HepG2 (cell line): ENCODE measurements around the gene TBKBP1. TPM values are rescaled to one million over a fixed set of nuclear protein-coding genes. Genes with fewer than 3 reads are reported as not detected.

ENCODE experiments used
- CHCHD3 ChIP-seq: sonication (generic); formaldehyde crosslinking; IDR thresholded peaks from 2 replicates; pipeline ENCODE4 v1.8.0; 2022; ENCODE audit warnings: mild to moderate bottlenecking, missing genetic modification reagents, moderate library complexity
- CREB3 ChIP-seq: sonication (generic); formaldehyde crosslinking; IDR thresholded peaks from 2 replicates; pipeline ENCODE4 v1.5.0; 2020; ENCODE audit warnings: missing genetic modification reagents
- FOXA1 ChIP-seq, 2 experiments: fragments of 450-650 bp in 1 of 2; sonication (generic) in 1 of 2; formaldehyde crosslinking in 1 of 2; IDR thresholded peaks; 2 replicates each; pipeline versions ENCODE4 v1.4.0 to v1.6.1; 2016 to 2020; ENCODE audit warnings: missing genetic modification reagents in 1 of 2
- HDAC1 ChIP-seq: sonication (generic); formaldehyde crosslinking; IDR thresholded peaks from 2 replicates; pipeline ENCODE4 v1.5.1; 2020; ENCODE audit warnings: mild to moderate bottlenecking, missing genetic modification reagents
- HNRNPK ChIP-seq: fragments of 200-400 bp; formaldehyde crosslinking; IDR thresholded peaks from 2 replicates; pipeline ENCODE4 v1.6.1; 2018; ENCODE audit warnings: low read length, low read depth, moderate library complexity, mild to moderate bottlenecking; ENCODE audit not compliant: poor library complexity, severe bottlenecking
- JUNB ChIP-seq: sonication (generic); formaldehyde crosslinking; IDR thresholded peaks from 2 replicates; pipeline ENCODE4 v1.8.0; 2022; ENCODE audit warnings: missing genetic modification reagents, mild to moderate bottlenecking, borderline replicate concordance
- KAT7 ChIP-seq: IDR thresholded peaks from 2 replicates; pipeline ENCODE4 v1.6.1; 2018; ENCODE audit warnings: borderline replicate concordance, missing compliant biosample characterization
- POLR2A ChIP-seq, 2 experiments: IDR thresholded peaks; 2 replicates each; pipeline ENCODE4 v1.6.1; 2011; ENCODE audit warnings: low read depth in 2 of 2, low read length in 2 of 2, mild to moderate bottlenecking in 1 of 2, moderate library complexity in 1 of 2; ENCODE audit not compliant: insufficient read depth in 1 of 2
- RAD51 ChIP-seq: fragments of 450-650 bp; IDR thresholded peaks from 2 replicates; pipeline ENCODE4 v1.6.1; 2016; ENCODE audit warnings: borderline replicate concordance
- SP5 ChIP-seq: IDR thresholded peaks from 2 replicates; pipeline ENCODE4 v1.6.1; 2016; ENCODE audit warnings: low read depth, borderline replicate concordance
- STAT5B ChIP-seq: sonication (generic); formaldehyde crosslinking; IDR thresholded peaks from 2 replicates; pipeline ENCODE4 v1.4.0; 2020; ENCODE audit warnings: missing genetic modification reagents
- TRAFD1 ChIP-seq: sonication (generic); formaldehyde crosslinking; IDR thresholded peaks from 2 replicates; pipeline ENCODE4 v1.5.1; 2020; ENCODE audit warnings: missing genetic modification reagents, mild to moderate bottlenecking, borderline replicate concordance
- ZBTB1 ChIP-seq: sonication (generic); formaldehyde crosslinking; IDR thresholded peaks from 2 replicates; pipeline ENCODE4 v1.4.0; 2020; ENCODE audit warnings: missing genetic modification reagents, borderline replicate concordance
- ZFX ChIP-seq: sonication (generic); formaldehyde crosslinking; IDR thresholded peaks from 2 replicates; pipeline ENCODE4 v1.4.0; 2020; ENCODE audit warnings: mild to moderate bottlenecking, low read depth, missing genetic modification reagents, moderate library complexity
- ZNF207 ChIP-seq: fragments of 450-650 bp; IDR thresholded peaks from 2 replicates; pipeline ENCODE4 v1.6.1; 2016; ENCODE audit warnings: antibody characterized with exemption, borderline replicate concordance
- ZNF326 ChIP-seq: sonication (generic); formaldehyde crosslinking; IDR thresholded peaks from 2 replicates; pipeline ENCODE4 v1.4.0; 2020; ENCODE audit warnings: missing genetic modification reagents, borderline replicate concordance
- ZNF672 ChIP-seq: sonication (generic); formaldehyde crosslinking; IDR thresholded peaks from 2 replicates; pipeline ENCODE4 v1.8.1; 2022; ENCODE audit warnings: missing genetic modification reagents
- ZNF891 ChIP-seq: sonication (generic); formaldehyde crosslinking; IDR thresholded peaks from 2 replicates; pipeline ENCODE4 v1.5.0; 2020; ENCODE audit warnings: mild to moderate bottlenecking, missing genetic modification reagents
- polyA plus RNA-seq, 8 experiments: library from polyadenylated mRNA; depleted of rRNA in 3 of 8; stranded (reverse) in 7 of 8; unstranded in 1 of 8; fragments of >200 nt; fragmentation: Illumina TruSeq in 4 of 8; extraction: Trizol in 4 of 8; gene quantifications; 2 replicates each; pipeline versions ENCODE4 v1.2.1 to v1.2.3, GENCODE V29; 2011 to 2016; ENCODE audit warnings: low read depth in 4 of 8, missing spikeins in 1 of 8, mixed read lengths in 1 of 8; ENCODE audit not compliant: insufficient read depth in 1 of 8
- total RNA-seq, 5 experiments: library from RNA; depleted of rRNA; stranded (reverse); fragments of >200 nt; fragmentation: Illumina TruSeq; extraction: Trizol; gene quantifications; 2 replicates each; pipeline ENCODE4 v1.2.3, GENCODE V29; 2016; ENCODE audit warnings: low read depth in 1 of 5
- TF ChIP-seq, protein P1 (sequence below): sonication (generic); formaldehyde crosslinking; IDR thresholded peaks from 2 replicates; pipeline ENCODE4 v1.5.0; 2020; ENCODE audit warnings: mild to moderate bottlenecking, missing genetic modification reagents
- TF ChIP-seq, protein P2 (sequence below): sonication (generic); formaldehyde crosslinking; IDR thresholded peaks from 2 replicates; pipeline ENCODE4 v1.4.0; 2020; ENCODE audit warnings: missing genetic modification reagents

The TBKBP1 gene
- total and polyA plus RNA-seq, 2 of the 13 experiments (the other 11 are each of a cell fraction or from before 2014, with no cell fraction given), result 2.6 to 7.0 TPM

GRCh38 chr17:47649972-47650524 lies 43.9 kb upstream of the TBKBP1 start (continued):
- TF ChIP-seq, protein P1, sequence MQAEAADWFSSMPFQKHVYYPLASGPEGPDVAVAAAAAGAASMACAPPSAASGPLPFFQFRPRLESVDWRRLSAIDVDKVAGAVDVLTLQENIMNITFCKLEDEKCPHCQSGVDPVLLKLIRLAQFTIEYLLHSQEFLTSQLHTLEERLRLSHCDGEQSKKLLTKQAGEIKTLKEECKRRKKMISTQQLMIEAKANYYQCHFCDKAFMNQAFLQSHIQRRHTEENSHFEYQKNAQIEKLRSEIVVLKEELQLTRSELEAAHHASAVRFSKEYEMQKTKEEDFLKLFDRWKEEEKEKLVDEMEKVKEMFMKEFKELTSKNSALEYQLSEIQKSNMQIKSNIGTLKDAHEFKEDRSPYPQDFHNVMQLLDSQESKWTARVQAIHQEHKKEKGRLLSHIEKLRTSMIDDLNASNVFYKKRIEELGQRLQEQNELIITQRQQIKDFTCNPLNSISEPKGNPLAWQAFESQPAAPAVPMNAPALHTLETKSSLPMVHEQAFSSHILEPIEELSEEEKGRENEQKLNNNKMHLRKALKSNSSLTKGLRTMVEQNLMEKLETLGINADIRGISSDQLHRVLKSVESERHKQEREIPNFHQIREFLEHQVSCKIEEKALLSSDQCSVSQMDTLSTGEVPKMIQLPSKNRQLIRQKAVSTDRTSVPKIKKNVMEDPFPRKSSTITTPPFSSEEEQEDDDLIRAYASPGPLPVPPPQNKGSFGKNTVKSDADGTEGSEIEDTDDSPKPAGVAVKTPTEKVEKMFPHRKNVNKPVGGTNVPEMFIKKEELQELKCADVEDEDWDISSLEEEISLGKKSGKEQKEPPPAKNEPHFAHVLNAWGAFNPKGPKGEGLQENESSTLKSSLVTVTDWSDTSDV, result peak; percentile 69; the same call in 1 of the 2 replicates
- TF ChIP-seq ZNF326 (CRISPR knock-in tag), result no peak
- peak; percentile 77 for TF ChIP-seq ZFX (CRISPR knock-in tag)
- no peak for TF ChIP-seq RAD51
- 0 out of 2 replicates have a peak, but pooled peaks have one; percentile 26 for TF ChIP-seq TRAFD1 (CRISPR knock-in tag)
- TF ChIP-seq KAT7, result peak; percentile 15; the same call in 1 of the 2 replicates
- TF ChIP-seq SP5 (CRISPR knock-in tag), result no peak
- peak; percentile 100 for TF ChIP-seq HNRNPK
- no peak for TF ChIP-seq ZNF207
- no peak for TF ChIP-seq ZNF672
- no peak for TF ChIP-seq CREB3
- TF ChIP-seq JUNB (CRISPR knock-in tag), result peak; percentile 63; the same call in 1 of the 2 replicates
- TF ChIP-seq FOXA1 (IDR thresholded peaks at IDR 0.05), result no peak
- TF ChIP-seq FOXA1 (CRISPR knock-in tag; IDR thresholded peaks at IDR 0.05), result no peak
- 0 out of 2 replicates have a peak, but pooled peaks have one; percentile 89 for TF ChIP-seq ZBTB1
- TF ChIP-seq, protein P2, sequence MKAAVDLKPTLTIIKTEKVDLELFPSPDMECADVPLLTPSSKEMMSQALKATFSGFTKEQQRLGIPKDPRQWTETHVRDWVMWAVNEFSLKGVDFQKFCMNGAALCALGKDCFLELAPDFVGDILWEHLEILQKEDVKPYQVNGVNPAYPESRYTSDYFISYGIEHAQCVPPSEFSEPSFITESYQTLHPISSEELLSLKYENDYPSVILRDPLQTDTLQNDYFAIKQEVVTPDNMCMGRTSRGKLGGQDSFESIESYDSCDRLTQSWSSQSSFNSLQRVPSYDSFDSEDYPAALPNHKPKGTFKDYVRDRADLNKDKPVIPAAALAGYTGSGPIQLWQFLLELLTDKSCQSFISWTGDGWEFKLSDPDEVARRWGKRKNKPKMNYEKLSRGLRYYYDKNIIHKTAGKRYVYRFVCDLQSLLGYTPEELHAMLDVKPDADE, result no peak
- TF ChIP-seq HDAC1 (CRISPR knock-in tag), result peak; percentile 8; the same call in 1 of the 2 replicates
- 0 out of 2 replicates have a peak, but pooled peaks have one; percentile 50 for TF ChIP-seq CHCHD3 (CRISPR knock-in tag)
- peak; percentile 48; the same call in 1 of the 2 replicates for TF ChIP-seq ZNF891
- peak; percentile 53 to 71 for TF ChIP-seq POLR2A (IDR thresholded peaks at IDR 0.05; ENCODE audit: insufficient read depth in 1 of 2, low read depth in 2 of 2, low read length in 2 of 2)
- TF ChIP-seq STAT5B (CRISPR knock-in tag), result no peak
